Measurements from ENCODE around the gene FLACC1.
A peak's percentile ranks its signal among the peaks of the same experiment; 100 is the strongest.

Gene FLACC1

DNA sequence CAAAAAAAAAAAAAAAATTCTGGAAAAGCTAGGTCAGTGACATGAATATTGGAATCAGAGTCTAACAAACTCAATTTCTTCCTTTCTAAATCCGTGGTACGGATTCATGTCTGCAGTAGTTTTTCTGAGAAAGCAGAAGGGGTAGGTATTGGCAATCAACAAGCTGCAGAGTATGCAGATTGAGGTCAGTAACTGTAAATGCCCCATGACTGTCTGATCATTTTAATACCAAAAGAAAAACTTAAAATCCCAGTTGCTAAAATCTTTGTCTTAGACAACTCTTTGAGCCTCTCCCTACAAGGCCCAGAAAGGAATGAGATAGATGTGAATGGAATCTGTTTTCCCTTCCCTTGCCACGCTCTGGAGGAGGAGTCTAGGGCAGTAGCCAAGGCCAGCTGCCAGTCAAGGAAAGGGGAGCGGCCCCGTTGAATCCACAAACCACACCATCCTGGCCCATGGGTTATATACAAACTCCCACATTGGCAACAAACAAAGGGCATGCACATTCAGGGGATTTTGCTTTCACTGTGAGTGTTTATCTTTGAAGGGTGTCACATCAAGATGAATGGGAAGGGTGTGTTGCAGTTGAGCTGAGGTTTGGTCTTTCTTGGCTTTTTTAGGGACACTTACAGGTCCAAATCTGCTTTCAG lies 102.9 kb downstream of the FLACC1 start:
- in situ Hi-C loops (cut with HindIII; ENCODE audit: low sequenced_read_pairs) = no loop called here
- H3K4me3 ChIP-seq (ENCODE audit: low read depth, low read length) = no peak overlapping the region
- no peak for TF ChIP-seq CTCF (IDR thresholded peaks at IDR 0.05; ENCODE audit: low read depth, low read length)
- peak; percentile 39 for DNase-seq (ENCODE audit: low read depth, low spot score)

DNA sequence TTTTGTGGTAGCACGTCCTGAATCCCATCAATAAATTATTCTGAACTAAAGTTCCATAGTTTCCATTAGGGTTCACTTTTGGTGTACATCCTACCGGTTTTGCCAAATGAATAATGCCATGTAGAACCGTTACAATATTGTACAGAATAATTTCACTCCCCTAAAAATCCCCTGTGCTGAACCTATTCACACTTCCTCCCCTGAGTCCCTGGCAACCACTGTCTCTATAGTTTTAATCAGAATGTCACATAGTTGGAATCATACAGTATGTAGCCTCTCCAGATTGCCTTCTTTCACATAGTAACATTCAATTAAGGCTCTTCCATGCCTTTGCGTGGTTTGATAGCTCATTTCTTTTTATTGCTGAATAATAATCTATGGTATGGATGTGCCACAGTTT lies 106.4 kb downstream of the FLACC1 start:
- no peak for TF ChIP-seq CTCF (IDR thresholded peaks at IDR 0.05; ENCODE audit: low read depth, low read length)
- no peak overlapping the region for H3K4me3 ChIP-seq (ENCODE audit: low read depth, low read length)
- no peak for DNase-seq (ENCODE audit: low read depth, low spot score)
- in situ Hi-C loops (cut with HindIII; ENCODE audit: low sequenced_read_pairs) = no loop called here

DNA sequence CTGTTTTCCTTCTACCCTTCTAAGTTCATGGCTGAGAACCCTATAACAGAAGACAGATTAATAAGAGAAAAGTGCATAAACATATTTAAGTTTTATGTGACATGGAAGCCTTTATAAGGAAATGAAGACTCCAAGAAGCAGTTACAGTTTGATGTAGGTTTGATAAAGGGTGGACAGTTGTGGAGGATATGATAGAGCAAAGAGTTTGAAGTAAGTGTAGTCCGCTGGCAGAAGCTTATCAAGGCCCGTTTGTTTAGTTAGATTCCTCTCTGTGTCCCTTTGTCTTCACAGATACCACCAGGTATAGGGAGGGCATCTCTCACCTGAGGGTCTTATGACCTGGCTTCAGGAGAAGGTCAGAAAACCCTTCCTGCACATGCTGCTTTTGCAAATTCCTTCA lies 107.3 kb downstream of the FLACC1 start:
- in situ Hi-C loops (cut with HindIII; ENCODE audit: low sequenced_read_pairs) = no loop called here

DNA sequence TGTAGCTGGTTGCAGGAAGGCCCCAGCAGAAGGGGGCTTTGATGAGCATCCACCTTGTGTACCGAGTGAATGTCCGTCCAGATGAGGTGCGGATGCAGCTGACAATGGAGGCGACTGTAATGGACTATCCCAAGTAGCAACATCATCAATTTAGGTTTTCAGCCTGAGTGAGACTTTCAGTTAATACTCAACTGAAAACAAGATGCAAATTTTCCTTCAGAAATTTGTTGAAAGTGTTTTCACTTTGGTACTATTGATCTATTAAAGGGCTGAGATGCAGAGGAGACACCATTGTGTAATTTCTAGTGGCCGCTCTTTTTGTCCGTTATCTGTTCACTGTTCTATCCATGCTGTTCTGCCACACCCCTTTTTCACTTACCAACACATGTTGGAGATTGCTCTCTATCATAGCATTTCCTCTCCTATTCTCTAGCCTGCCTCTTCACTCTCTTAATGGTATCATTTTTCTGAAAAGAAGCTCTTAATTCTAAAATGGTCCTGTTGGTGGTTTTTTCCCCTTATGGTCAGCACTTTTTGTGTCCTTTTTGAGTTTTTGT lies 108.8 kb downstream of the FLACC1 start:
- H3K4me3 ChIP-seq (ENCODE audit: low read depth, low read length) = no peak overlapping the region
- no peak for DNase-seq (ENCODE audit: low read depth, low spot score)
- TF ChIP-seq CTCF (IDR thresholded peaks at IDR 0.05; ENCODE audit: low read depth, low read length) = no peak
- in situ Hi-C loops (cut with HindIII; ENCODE audit: low sequenced_read_pairs) = no loop called here

More for the DNA sequence above, 107.3 kb downstream of the FLACC1 start:
- no peak for DNase-seq (ENCODE audit: low read depth, low spot score)
- no peak overlapping the region for H3K4me3 ChIP-seq (ENCODE audit: low read depth, low read length)
- no peak for TF ChIP-seq CTCF (IDR thresholded peaks at IDR 0.05; ENCODE audit: low read depth, low read length)

GRCh38 chr2:201246280-201246679 lies 110.9 kb downstream of the FLACC1 start:
- TF ChIP-seq CTCF (IDR thresholded peaks at IDR 0.05; ENCODE audit: low read depth, low read length) = no peak
- in situ Hi-C loops (cut with HindIII; ENCODE audit: low sequenced_read_pairs) = no loop called here
- DNase-seq (ENCODE audit: low read depth, low spot score) = no peak
- no peak overlapping the region for H3K4me3 ChIP-seq (ENCODE audit: low read depth, low read length)

- H3K4me3 ChIP-seq (ENCODE audit: low read depth, low read length) = no peak overlapping the region
- no peak for TF ChIP-seq CTCF (IDR thresholded peaks at IDR 0.05; ENCODE audit: low read depth, low read length)
- in situ Hi-C loops (cut with HindIII; ENCODE audit: low sequenced_read_pairs) = no loop called here
- no peak for DNase-seq (ENCODE audit: low read depth, low spot score)
Observed at GRCh38 chr2:201244829-201245228, 112.3 kb downstream of the FLACC1 start.
